ENCODE results near the gene C11orf71. TPM values are rescaled to one million over a fixed set of nuclear protein-coding genes. Genes with fewer than 3 reads are reported as not detected.

Gene C11orf71
- total RNA-seq, 1 experiment from 2014 or later, result 3.7 TPM

- Histone ChIP-seq H3K4me1 (replicated peaks; ENCODE audit: insufficient read depth) (no peaks in the 10 kb centered on the region; the same call in 1 of the 2 replicates), H2AFZ (no peak overlapping the region), H3K36me3 (ENCODE audit: low read depth) (no peaks in the 10 kb centered on the region), H4K20me1 (ENCODE audit: insufficient read depth) (0 out of 2 replicates have a peak, but pooled peaks cover 3% of the 10 kb centered on the region), H3K4me3 (no peak overlapping the region), H3K79me2 (ENCODE audit: low read depth) (no peaks in the 10 kb centered on the region), H3K9me2 (ENCODE audit: insufficient read depth) (no peaks in the 10 kb centered on the region), H3F3A (ENCODE audit: insufficient read depth, low read depth) (no peaks in the 10 kb centered on the region), H3K27ac (no peak overlapping the region), H3K27me3 (ENCODE audit: insufficient read depth, low read depth) (no peaks in the 10 kb centered on the region), H3K4me2 (no peak overlapping the region), H3K9me3 (ENCODE audit: insufficient read depth, low read depth) (no peaks in the 10 kb centered on the region)
- peak; percentile 42 to 70 for DNase-seq
- BruUV-seq (replicated peaks), result no TSS peak
- no peak for TF ChIP-seq EZH2 (IDR thresholded peaks at IDR 0.05; ENCODE audit: low read depth)
- TF ChIP-seq, protein P1, sequence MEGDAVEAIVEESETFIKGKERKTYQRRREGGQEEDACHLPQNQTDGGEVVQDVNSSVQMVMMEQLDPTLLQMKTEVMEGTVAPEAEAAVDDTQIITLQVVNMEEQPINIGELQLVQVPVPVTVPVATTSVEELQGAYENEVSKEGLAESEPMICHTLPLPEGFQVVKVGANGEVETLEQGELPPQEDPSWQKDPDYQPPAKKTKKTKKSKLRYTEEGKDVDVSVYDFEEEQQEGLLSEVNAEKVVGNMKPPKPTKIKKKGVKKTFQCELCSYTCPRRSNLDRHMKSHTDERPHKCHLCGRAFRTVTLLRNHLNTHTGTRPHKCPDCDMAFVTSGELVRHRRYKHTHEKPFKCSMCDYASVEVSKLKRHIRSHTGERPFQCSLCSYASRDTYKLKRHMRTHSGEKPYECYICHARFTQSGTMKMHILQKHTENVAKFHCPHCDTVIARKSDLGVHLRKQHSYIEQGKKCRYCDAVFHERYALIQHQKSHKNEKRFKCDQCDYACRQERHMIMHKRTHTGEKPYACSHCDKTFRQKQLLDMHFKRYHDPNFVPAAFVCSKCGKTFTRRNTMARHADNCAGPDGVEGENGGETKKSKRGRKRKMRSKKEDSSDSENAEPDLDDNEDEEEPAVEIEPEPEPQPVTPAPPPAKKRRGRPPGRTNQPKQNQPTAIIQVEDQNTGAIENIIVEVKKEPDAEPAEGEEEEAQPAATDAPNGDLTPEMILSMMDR (conservative IDR thresholded peaks at IDR 0.05), result no peak
- POLR2A ChIA-PET (ENCODE audit: unreplicated experiment), result no interaction called here
- intact Hi-C loops (cut with micrococcal nuclease; ENCODE audit: unreplicated experiment), result loop anchor here (1.0 kb wide), 1 partner anchor 9 kb away; no protein-coding TSS in a partner anchor
- CTCF ChIA-PET, result interaction anchor here (0.5 kb wide), 1 partner anchor 80 kb away, joined by 14 read pairs; no protein-coding TSS in a partner anchor
These were observed 41.6 kb downstream of the C11orf71 start for GRCh38 chr11:114358716-114359115.

GRCh38 chr11:114354076-114354475 lies 46.2 kb downstream of the C11orf71 start:
- TF ChIP-seq, protein P1 (conservative IDR thresholded peaks at IDR 0.05), result no peak
- TF ChIP-seq EZH2 (IDR thresholded peaks at IDR 0.05; ENCODE audit: low read depth), result no peak
- no peaks in the 10 kb centered on the region for H3K27me3 ChIP-seq (ENCODE audit: insufficient read depth, low read depth)
- H3K4me2 ChIP-seq, result no peak overlapping the region
- ChIA-PET CTCF (no interaction called here), POLR2A (ENCODE audit: unreplicated experiment) (no interaction called here)
- H3K9me2 ChIP-seq (ENCODE audit: insufficient read depth), result no peaks in the 10 kb centered on the region
- H3K4me3 ChIP-seq, result no peak overlapping the region
- no TSS peak for BruUV-seq (replicated peaks)
- intact Hi-C loops (cut with micrococcal nuclease; ENCODE audit: unreplicated experiment), result no loop called here
- no peaks in the 10 kb centered on the region for H4K20me1 ChIP-seq (ENCODE audit: insufficient read depth)
- peak; percentile 47 to 75 for DNase-seq
- no peak overlapping the region for H2AFZ ChIP-seq
- H3K9me3 ChIP-seq (ENCODE audit: insufficient read depth, low read depth), result no peaks in the 10 kb centered on the region
- H3K4me1 ChIP-seq (replicated peaks; ENCODE audit: insufficient read depth), result peaks cover 4% of the 10 kb centered on the region
- H3K27ac ChIP-seq, result no peak overlapping the region
- H3F3A ChIP-seq (ENCODE audit: insufficient read depth, low read depth), result 0 out of 2 replicates have a peak, but pooled peaks cover 3% of the 10 kb centered on the region
- H3K79me2 ChIP-seq (ENCODE audit: low read depth), result no peaks in the 10 kb centered on the region
- H3K36me3 ChIP-seq (ENCODE audit: low read depth), result no peaks in the 10 kb centered on the region

DNA sequence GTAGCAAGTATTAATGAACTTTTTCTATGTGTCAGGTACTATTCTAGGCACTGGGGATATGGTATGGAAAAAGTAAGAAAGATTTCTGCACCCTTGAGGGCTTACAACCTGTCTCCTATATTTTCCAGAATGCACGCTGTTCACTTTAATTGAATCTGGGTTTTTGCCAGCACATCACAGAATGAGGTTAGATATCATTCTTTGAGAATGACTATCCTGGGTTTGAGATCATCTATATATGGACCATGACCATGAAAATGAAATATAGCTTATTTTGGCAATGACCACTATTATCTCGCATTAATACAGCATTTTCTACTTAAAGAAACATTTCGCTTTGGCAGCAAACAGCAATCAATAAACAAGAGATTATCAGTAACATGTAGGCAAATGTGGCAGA lies 46.9 kb downstream of the C11orf71 start:
- 0 out of 2 replicates have a peak, but pooled peaks cover 4% of the 10 kb centered on the region for H3F3A ChIP-seq (ENCODE audit: insufficient read depth, low read depth)
- TF ChIP-seq, protein P1 (conservative IDR thresholded peaks at IDR 0.05), result no peak
- TF ChIP-seq EZH2 (IDR thresholded peaks at IDR 0.05; ENCODE audit: low read depth), result no peak
- H3K27ac ChIP-seq, result no peak overlapping the region
- no peak overlapping the region for H2AFZ ChIP-seq
- H3K9me2 ChIP-seq (ENCODE audit: insufficient read depth), result no peaks in the 10 kb centered on the region
- H3K4me2 ChIP-seq, result no peak overlapping the region
- intact Hi-C loops (cut with micrococcal nuclease; ENCODE audit: unreplicated experiment), result no loop called here
- CTCF ChIA-PET, result no interaction called here
- no peaks in the 10 kb centered on the region for H3K27me3 ChIP-seq (ENCODE audit: insufficient read depth, low read depth)
- H3K36me3 ChIP-seq (ENCODE audit: low read depth), result no peaks in the 10 kb centered on the region
- no peaks in the 10 kb centered on the region for H3K79me2 ChIP-seq (ENCODE audit: low read depth)
- DNase-seq, result no peak
- POLR2A ChIA-PET (ENCODE audit: unreplicated experiment), result no interaction called here
- no peaks in the 10 kb centered on the region for H4K20me1 ChIP-seq (ENCODE audit: insufficient read depth)
- H3K4me3 ChIP-seq, result no peak overlapping the region
- BruUV-seq (replicated peaks), result no TSS peak
- H3K9me3 ChIP-seq (ENCODE audit: insufficient read depth, low read depth), result no peaks in the 10 kb centered on the region
- H3K4me1 ChIP-seq (replicated peaks; ENCODE audit: insufficient read depth), result peaks cover 10% of the 10 kb centered on the region
